GDM1 (cell line): ENCODE data around the gene CORO1C.
"Not testable (repeated sequence)": the region's sequence is repeated elsewhere in the genome, so short reads cannot be mapped to it uniquely, and the experiment has no call there.

Experiments
- DNase-seq: peaks from one replicate; lab custom pipeline; 2025; lab: John Stamatoyannopoulos, UW

CORO1C gene

GRCh38 chr12:108753976-108754375 is 22.7 kb upstream of the CORO1C start:
- DNase-seq = no peak

GRCh38 chr12:108752387-108752786 is 21.1 kb upstream of the CORO1C start:
- no peak for DNase-seq

GRCh38 chr12:108751821-108752220 is 20.5 kb upstream of the CORO1C start:
- DNase-seq = no peak

GRCh38 chr12:108751003-108751402 is 19.7 kb upstream of the CORO1C start:
- DNase-seq = not testable (repeated sequence)

GRCh38 chr12:108750526-108750925 is 19.2 kb upstream of the CORO1C start:
- DNase-seq = no peak

GRCh38 chr12:108747563-108747962 is 16.2 kb upstream of the CORO1C start:
- no peak for DNase-seq

GRCh38 chr12:108745641-108746040 is 14.3 kb upstream of the CORO1C start:
- no peak for DNase-seq

GRCh38 chr12:108744021-108744897 is 12.9 kb upstream of the CORO1C start:
- no peak for DNase-seq

- no peak for DNase-seq
Measured at GRCh38 chr12:108738170-108738569, 6.9 kb upstream of the CORO1C start.

- no peak for DNase-seq
Measured at GRCh38 chr12:108735855-108736254, 4.5 kb upstream of the CORO1C start.

GRCh38 chr12:108734200-108734906 is 3.0 kb upstream of the CORO1C start:
- DNase-seq = peak; percentile 49

GRCh38 chr12:108733230-108733531 is 1.9 kb upstream of the CORO1C start:
- not testable (repeated sequence) for DNase-seq

- DNase-seq = no peak
Measured at GRCh38 chr12:108732489-108733229, 1.3 kb upstream of the CORO1C start.

GRCh38 chr12:108731866-108732461 is 646 bp upstream of the CORO1C start:
- peak; percentile 93 for DNase-seq

GRCh38 chr12:108730365-108731104 is 783 bp downstream of the CORO1C start:
- peak; percentile 65 for DNase-seq

- no peak for DNase-seq
Measured at GRCh38 chr12:108729612-108730364, 1.5 kb downstream of the CORO1C start.

- DNase-seq = no peak
Measured at GRCh38 chr12:108728820-108729611, 2.3 kb downstream of the CORO1C start.

- no peak for DNase-seq
Measured at GRCh38 chr12:108727868-108728735, 3.2 kb downstream of the CORO1C start.

- DNase-seq = no peak
Measured at GRCh38 chr12:108727161-108727560, 4.2 kb downstream of the CORO1C start.
